ENCODE measurements around the gene LLPH.

DNA sequence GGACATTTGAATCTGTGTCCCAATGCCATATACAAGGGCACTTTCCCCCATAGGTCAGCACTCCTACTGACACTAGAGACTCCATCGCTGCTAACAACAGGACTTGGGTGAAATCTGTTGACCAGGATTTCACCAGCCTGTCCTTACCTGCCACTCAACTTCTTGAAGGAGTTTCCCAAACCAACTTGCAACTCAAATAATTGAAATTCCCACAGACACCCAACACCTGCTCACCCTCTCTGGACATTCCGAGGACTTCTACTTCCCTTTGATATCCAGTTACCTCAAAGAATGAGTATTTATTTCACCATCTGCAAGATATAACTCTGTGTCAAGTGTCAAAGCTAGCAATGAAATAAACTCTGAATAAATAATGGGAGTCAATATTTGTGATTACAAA is 44.6 kb downstream of the LLPH start:
- TF ChIP-seq MZF1 (tag by site-specific recombination; IDR thresholded peaks at IDR 0.05; ENCODE audit: borderline replicate concordance), result no peak
- TF ChIP-seq, protein P1, sequence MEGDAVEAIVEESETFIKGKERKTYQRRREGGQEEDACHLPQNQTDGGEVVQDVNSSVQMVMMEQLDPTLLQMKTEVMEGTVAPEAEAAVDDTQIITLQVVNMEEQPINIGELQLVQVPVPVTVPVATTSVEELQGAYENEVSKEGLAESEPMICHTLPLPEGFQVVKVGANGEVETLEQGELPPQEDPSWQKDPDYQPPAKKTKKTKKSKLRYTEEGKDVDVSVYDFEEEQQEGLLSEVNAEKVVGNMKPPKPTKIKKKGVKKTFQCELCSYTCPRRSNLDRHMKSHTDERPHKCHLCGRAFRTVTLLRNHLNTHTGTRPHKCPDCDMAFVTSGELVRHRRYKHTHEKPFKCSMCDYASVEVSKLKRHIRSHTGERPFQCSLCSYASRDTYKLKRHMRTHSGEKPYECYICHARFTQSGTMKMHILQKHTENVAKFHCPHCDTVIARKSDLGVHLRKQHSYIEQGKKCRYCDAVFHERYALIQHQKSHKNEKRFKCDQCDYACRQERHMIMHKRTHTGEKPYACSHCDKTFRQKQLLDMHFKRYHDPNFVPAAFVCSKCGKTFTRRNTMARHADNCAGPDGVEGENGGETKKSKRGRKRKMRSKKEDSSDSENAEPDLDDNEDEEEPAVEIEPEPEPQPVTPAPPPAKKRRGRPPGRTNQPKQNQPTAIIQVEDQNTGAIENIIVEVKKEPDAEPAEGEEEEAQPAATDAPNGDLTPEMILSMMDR (tag by site-specific recombination; IDR thresholded peaks at IDR 0.05), result no peak
- TF ChIP-seq ZNF629 (tag by site-specific recombination; IDR thresholded peaks at IDR 0.05), result no peak
- no peak for TF ChIP-seq ZNF596 (tag by site-specific recombination; IDR thresholded peaks at IDR 0.05)
- TF ChIP-seq, protein P2, sequence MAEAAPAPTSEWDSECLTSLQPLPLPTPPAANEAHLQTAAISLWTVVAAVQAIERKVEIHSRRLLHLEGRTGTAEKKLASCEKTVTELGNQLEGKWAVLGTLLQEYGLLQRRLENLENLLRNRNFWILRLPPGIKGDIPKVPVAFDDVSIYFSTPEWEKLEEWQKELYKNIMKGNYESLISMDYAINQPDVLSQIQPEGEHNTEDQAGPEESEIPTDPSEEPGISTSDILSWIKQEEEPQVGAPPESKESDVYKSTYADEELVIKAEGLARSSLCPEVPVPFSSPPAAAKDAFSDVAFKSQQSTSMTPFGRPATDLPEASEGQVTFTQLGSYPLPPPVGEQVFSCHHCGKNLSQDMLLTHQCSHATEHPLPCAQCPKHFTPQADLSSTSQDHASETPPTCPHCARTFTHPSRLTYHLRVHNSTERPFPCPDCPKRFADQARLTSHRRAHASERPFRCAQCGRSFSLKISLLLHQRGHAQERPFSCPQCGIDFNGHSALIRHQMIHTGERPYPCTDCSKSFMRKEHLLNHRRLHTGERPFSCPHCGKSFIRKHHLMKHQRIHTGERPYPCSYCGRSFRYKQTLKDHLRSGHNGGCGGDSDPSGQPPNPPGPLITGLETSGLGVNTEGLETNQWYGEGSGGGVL (tag by site-specific recombination; IDR thresholded peaks at IDR 0.05), result no peak
- no peak for TF ChIP-seq KLF16 (tag by site-specific recombination; IDR thresholded peaks at IDR 0.05)
